PC-9 (cell line): ENCODE measurements around the gene PGAM5.

Experiments used
- CTCF ChIP-seq: fragments of 200-600 bp; sonication (generic); conservative IDR thresholded peaks from 2 replicates; pipeline ENCODE4 v1.6.1; 2017; ENCODE audit warnings: mixed run types, antibody characterized with exemption, mild to moderate bottlenecking, moderate library complexity
- EZH2 ChIP-seq: fragments of 200-600 bp; sonication (generic); IDR thresholded peaks from 2 replicates; pipeline ENCODE4 v1.8.0; 2017; ENCODE audit warnings: antibody characterized with exemption, low read depth

- TF ChIP-seq CTCF (no peak), EZH2 (no peak)
These were observed 9.3 kb downstream of the PGAM5 start for GRCh38 chr12:132719954-132720324.
